Choroid plexus epithelial cell (primary cell): ENCODE results near the gene FBN1.

Experiments used
- DNase-seq: peaks from one replicate; pipeline ENCODE4 v3.0.0-alpha.2; 2010; ENCODE audit warnings: low read depth
- H3K4me3 ChIP-seq: 2 replicates; pipeline ENCODE4 v1.5.1; 2011; ENCODE audit warnings: low read depth, mild to moderate bottlenecking, control low read depth, low read length, moderate library complexity
- TF ChIP-seq, protein P1 (sequence below): conservative IDR thresholded peaks from 2 replicates; pipeline ENCODE4 v1.5.1; 2011; ENCODE audit warnings: low read depth, mild to moderate bottlenecking, control low read depth, inconsistent platforms, low read length, moderate library complexity

FBN1 gene

DNA sequence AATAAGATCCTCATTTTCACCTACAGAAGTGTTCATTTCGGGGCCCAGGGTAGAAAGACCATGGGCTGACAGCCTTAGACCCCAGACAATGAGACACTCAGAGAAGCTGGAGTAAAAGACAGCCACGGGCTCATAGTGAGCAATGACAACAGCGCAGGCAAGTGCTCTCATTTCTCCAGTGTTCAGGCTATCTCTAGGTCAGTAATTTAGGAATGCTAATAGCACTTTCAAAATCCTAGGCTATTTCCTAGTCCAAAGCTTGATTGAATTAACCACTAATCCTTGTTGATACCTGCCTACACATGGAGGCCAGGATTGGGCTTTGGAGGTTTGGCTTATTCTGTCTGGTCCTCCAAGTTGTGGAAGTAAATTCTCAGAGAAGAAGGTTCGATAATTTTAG is 44.4 kb downstream of the FBN1 start:
- DNase-seq = no peak
- no peak overlapping the region for H3K4me3 ChIP-seq
- TF ChIP-seq, protein P1, sequence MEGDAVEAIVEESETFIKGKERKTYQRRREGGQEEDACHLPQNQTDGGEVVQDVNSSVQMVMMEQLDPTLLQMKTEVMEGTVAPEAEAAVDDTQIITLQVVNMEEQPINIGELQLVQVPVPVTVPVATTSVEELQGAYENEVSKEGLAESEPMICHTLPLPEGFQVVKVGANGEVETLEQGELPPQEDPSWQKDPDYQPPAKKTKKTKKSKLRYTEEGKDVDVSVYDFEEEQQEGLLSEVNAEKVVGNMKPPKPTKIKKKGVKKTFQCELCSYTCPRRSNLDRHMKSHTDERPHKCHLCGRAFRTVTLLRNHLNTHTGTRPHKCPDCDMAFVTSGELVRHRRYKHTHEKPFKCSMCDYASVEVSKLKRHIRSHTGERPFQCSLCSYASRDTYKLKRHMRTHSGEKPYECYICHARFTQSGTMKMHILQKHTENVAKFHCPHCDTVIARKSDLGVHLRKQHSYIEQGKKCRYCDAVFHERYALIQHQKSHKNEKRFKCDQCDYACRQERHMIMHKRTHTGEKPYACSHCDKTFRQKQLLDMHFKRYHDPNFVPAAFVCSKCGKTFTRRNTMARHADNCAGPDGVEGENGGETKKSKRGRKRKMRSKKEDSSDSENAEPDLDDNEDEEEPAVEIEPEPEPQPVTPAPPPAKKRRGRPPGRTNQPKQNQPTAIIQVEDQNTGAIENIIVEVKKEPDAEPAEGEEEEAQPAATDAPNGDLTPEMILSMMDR = no peak

DNA sequence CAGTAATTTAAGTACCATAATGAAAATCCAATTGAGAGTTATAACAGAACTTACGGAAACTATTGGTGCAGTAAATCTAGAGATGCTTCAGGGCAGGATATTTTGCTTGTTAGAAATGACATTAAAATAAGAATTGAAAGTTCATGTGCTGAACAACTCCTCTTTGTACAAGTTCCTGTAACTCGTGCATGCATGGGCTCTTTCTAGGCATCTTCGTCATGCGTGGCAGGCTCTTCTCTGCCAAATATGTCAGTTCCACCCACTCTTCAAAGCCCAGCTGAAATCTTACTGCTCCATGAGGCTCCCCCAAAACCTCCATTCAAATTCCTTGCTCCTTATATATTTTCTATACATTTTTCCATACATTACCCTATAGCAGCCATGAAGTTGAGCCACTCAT is 48.7 kb downstream of the FBN1 start:
- TF ChIP-seq, protein P1 = no peak
- no peak overlapping the region for H3K4me3 ChIP-seq
- no peak for DNase-seq

DNA sequence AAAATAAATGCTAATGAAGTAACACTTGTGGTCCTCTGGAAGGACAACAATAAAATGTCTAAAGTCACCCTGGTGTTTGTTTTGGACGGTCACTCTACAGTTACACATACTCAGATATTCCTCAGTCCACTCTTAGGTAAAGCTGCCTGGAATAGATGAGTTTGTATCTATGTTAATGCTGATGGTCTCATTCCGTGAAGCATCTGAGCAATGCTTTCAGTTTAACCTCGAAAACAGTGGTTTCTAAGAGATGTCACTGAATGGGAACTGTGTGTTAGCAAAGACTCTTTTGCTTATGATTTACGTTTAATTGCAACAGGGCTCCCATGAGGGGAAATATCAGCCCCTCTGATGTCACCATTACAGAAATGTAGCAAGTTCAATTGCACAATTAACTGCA is 49.1 kb downstream of the FBN1 start:
- TF ChIP-seq, protein P1 = no peak
- no peak overlapping the region for H3K4me3 ChIP-seq
- no peak for DNase-seq

DNA sequence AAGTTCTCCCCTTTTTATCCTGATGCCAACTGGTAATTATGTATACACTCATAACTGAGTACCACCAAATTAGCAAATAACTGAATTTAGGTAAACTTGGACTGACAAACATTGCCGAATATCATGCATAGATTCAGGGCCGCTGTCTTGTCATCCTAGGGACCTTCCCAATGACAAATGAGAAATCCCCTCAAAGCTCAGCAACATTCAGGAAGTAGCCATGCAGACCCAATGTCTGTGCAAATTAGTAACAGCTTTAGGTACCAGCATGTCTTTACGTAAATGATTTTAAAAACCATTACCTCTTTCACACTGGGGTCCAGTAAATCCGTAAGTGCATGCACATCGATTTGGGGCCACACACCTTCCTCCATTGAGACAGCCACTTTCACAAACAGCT is 49.5 kb downstream of the FBN1 start:
- no peak overlapping the region for H3K4me3 ChIP-seq
- DNase-seq = no peak
- TF ChIP-seq, protein P1 = no peak

DNA sequence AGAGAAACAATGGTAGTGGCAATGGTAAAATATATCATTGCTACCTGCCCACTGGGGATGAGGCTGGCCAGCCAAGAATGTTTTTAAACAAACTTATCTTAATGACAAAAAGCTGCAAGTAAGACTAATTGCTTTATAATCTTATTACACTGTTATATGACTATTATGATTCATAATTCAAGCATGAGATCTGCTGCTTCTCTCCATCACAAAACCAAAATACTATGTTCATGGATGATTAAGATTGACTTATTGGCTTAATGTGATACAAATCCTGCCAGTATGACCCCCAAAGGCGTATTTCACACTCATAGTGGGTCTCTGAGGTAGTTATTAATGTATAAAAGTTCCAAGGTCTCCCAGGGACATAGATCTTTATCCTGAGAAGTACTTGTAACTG is 52.6 kb downstream of the FBN1 start:
- no peak for DNase-seq
- no peak overlapping the region for H3K4me3 ChIP-seq
- TF ChIP-seq, protein P1 = no peak

DNA sequence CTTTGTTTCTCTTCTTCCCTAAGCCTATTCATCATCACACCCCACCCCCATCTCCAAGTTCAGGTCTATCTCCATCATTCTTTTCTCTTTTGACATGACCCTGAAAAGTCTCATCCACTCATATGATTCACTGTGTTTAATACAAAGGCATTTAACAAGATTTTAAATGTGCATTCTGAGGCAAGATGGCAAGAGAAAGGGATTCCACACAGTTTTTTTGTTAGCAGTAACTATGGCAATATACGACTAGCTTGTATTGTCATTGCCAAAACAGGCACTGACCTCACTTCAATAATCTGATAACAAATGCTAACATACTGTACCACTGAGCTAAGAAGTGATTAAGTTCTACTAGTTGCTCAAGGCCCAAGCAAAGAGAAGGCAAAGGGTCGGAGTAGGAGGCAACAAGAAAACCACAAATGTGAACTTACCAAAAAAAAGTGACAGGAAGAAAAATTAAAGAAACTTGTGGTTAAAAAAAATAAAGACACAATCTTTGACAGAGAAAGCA is 53.2 kb downstream of the FBN1 start:
- no peak overlapping the region for H3K4me3 ChIP-seq
- TF ChIP-seq, protein P1 = no peak
- peak; percentile 99 for DNase-seq

DNA sequence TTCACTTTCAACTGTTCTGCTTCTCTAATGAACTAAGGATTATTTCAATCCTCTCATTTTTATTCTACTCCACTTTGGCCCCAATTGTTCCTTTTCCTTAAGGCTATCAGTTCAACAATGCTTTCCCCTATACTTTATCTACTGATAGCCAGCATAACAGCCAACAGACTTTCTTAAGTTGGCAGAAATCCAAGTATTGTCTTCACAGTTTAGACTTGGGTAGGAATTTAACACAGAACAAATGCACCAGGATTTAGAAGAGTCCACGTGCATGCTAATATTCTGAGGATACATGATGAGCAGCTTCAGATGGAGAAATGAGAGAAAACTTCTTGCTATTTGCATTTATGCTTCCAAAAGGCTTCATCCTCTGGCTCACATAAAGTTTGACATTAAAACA is 54.8 kb downstream of the FBN1 start:
- DNase-seq = peak; percentile 57
- TF ChIP-seq, protein P1 = no peak

More for the DNA sequence above, 54.8 kb downstream of the FBN1 start:
- H3K4me3 ChIP-seq = no peak overlapping the region
